ENCODE results near the gene MKI67. TPM values are rescaled to one million over a fixed set of nuclear protein-coding genes. Genes with fewer than 3 reads are reported as not detected.

The MKI67 gene
- total and polyA plus RNA-seq, 2 of the 13 experiments (the other 11 are each of a cell fraction or from before 2014, with no cell fraction given): 6.7 to 22.9 TPM

DNA sequence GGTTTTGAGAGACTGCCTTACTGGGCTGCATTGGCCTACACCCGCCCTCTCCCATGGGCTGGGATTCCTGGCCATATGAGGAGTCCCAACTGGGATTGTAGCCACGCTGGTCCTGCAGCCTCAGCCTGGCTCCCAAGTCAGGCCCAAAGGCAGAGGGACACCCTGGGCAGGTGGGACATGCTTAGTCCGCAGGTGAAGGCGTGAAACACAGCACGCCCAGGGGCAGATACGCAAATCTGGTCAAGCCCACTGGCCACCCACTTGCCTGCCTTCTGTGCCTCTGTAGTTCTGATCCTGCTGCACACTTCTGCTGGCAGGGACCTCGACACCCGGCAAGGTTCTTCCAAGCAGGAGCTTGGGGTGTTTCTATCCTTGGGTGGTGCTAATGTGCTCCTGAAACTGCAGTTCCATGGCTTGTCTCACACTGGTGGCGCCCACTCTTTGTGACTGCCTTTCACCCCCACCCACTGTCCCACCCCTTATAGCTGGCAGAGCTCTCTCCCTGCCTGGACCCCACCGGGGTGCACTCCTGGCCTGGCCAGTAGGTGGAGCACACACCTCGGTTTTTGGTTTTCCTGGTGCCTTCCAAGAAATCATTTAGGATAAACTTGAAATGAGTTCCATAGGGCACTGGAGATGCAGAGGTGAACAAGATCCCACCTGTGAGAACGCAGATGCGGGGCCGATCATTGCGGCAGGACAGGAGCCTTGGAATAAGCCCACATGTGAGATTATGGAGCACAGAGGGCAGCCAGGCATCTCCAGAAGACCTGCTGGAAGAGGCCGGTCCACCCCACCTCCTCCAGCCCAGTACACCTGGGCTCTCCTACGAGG, 47.9 kb downstream of the MKI67 start:
- in situ Hi-C loops (cut with HindIII; ENCODE audit: extremely low pct_ligation_motif_present, low pct_unique_long_range_greater_than_20kb): loop anchor here (25.0 kb wide), 1 partner anchor 459 kb away; no protein-coding TSS in a partner anchor
- BruUV-seq (replicated peaks): no TSS peak

More for the DNA sequence above, 47.9 kb downstream of the MKI67 start:
- Histone ChIP-seq H2AFZ (ENCODE audit: low read length) (no peak overlapping the region), H3K27me3 (ENCODE audit: control insufficient read depth in 1 of 2, insufficient read depth in 2 of 2, low read length in 2 of 2) (peaks cover 4 to 41% of the 10 kb centered on the region in 2 experiments; a peak in 4 of 5 replicates), H3K4me2 (ENCODE audit: low read depth, low read length) (no peak overlapping the region), H3K36me3 (replicated peaks in 1 of 2; ENCODE audit: control insufficient read depth in 1 of 2, insufficient read depth in 2 of 2, low read length in 2 of 2) (no peaks in the 10 kb centered on the region), H3K27ac (ENCODE audit: extremely low read length, insufficient read depth, low read length) (no peak overlapping the region), H3K9ac (ENCODE audit: insufficient read depth, low read depth, low read length) (no peak overlapping the region), H3K4me3 (replicated peaks in 1 of 3; ENCODE audit: insufficient read depth in 1 of 3, low read depth in 2 of 3, low read length in 3 of 3) (no peak overlapping the region), H3K79me2 (ENCODE audit: insufficient read depth, low read length) (no peaks in the 10 kb centered on the region), H3K9me3 (ENCODE audit: low read length) (no peaks in the 10 kb centered on the region), H4K20me1 (ENCODE audit: insufficient read depth, low read length) (no peaks in the 10 kb centered on the region), H3K4me1 (ENCODE audit: insufficient read depth, low read length) (no peaks in the 10 kb centered on the region)
- peak; percentile 97 for ATAC-seq
- CTCF ChIA-PET (ENCODE audit: low intra/inter-chr PET ratio, low total read pairs): no interaction called here
- POLR2A ChIA-PET: no interaction called here
- TF ChIP-seq STAG1 (CRISPR knock-in tag; IDR thresholded peaks at IDR 0.05): peak; percentile 70
- no peak for TF ChIP-seq NFRKB (IDR thresholded peaks at IDR 0.05)
- peak; percentile 81 for TF ChIP-seq CTCF (CRISPR knock-in tag; IDR thresholded peaks at IDR 0.05)
- no peak for TF ChIP-seq HNF1A (IDR thresholded peaks at IDR 0.05; ENCODE audit: low read depth)
- TF ChIP-seq HNF1A (CRISPR knock-in tag; IDR thresholded peaks at IDR 0.05; ENCODE audit: borderline replicate concordance): no peak
- TF ChIP-seq SMC3 (IDR thresholded peaks at IDR 0.05; ENCODE audit: low read length): peak; percentile 53
- intact Hi-C loops (cut with micrococcal nuclease; ENCODE audit: unreplicated experiment): loop anchor here (5.0 kb wide), 1 partner anchor 134 kb away; no protein-coding TSS in a partner anchor
- FAIRE-seq: peak; percentile 54
- peak; percentile 28 for DNase-seq (ENCODE audit: low spot score)
- WGBS (ENCODE audit: low lambda C conversion rate): 0% methylated on average over 7 of the region's 17 CpGs
